HG02852 (cell line): ENCODE data around the gene FAM229A.

Experiments
- ATAC-seq: cut with Tn5 transposase; IDR thresholded peaks from one replicate; pipeline ENCODE4 v1.9.1; 2021; ENCODE audit warnings: mild to moderate bottlenecking, moderate library complexity; ENCODE audit not compliant: unreplicated experiment

Gene FAM229A

DNA sequence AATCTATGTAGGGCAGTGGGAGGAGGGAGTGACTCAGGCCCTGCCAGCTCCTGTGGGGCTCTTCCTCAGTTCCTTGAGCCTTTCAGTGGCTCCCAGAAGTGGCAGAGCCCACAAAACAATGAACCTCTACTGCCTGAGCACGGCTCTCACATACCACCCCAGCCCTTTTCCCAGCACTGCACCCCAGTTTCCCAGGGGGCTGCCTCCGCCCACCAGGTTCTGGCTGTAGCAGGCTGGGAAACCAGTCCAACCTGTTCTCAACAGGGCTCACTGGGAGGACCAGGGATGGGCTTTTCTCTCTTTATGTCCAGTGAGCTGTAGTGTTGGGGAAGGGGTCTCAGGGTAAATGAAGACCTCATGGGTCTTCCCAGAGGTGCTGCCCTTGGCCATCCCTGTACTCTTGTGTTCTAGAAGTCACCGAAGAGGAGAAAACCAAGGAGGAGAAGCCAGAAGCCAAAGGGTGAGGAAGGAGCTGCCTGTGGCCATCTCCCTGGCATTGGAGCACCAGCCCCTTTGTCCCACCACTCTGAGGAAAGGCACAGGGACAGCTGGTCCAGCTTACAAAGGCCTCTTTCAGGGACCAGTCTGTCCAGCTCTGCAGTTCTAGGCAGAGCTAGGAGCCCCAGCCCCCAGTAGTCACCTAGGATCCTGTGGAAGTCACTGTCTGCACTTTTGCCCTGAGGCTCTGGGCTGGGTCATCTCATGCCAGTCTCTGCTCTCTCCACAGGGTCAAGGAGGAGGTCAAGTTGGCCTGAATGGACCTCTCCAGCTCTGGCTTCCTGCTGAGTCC lies 29.8 kb downstream of the FAM229A start:
- no peak for ATAC-seq

DNA sequence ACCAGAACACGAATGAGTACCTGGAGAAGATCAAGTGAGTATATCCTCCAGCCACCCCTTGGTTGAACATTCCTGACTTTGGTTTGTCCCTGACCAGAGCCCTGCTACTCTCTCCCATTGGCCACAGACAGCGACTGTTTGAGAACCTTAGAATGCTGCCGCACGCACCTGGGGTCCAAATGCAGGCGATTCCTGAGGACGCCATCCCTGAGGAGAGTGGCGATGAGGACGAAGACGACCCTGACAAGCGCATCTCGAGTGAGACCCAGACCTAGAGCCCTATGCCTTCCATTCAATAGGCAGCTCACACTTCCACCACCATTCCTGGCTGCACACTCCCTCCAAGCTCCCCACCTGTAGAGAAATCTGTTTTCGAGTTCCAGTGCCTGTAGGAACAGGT lies 30.7 kb downstream of the FAM229A start:
- ATAC-seq: no peak

- no peak for ATAC-seq
Measured at GRCh38 chr1:32330558-32331151, 31.6 kb downstream of the FAM229A start.

- ATAC-seq: no peak
Measured at GRCh38 chr1:32329931-32330466, 32.3 kb downstream of the FAM229A start.

DNA sequence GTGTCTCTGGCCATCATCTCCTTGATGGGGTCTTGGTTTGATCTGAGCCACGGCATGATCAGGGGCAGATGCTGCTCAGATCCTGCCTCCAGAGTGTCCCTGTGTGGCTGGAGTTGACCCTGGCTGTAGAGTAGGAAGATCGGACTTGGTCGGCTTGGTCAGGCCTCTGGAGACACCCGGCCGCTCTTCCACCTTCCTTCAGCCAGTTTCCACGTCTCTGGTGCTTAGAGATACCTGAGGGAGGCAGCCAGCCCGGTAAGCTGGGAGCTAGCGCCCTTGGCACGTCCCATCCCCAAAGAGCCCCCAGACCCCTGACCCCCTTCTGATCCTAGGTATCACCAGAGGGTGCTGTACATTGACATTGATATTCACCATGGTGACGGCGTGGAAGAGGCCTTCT lies 35.1 kb downstream of the FAM229A start:
- ATAC-seq: no peak

DNA sequence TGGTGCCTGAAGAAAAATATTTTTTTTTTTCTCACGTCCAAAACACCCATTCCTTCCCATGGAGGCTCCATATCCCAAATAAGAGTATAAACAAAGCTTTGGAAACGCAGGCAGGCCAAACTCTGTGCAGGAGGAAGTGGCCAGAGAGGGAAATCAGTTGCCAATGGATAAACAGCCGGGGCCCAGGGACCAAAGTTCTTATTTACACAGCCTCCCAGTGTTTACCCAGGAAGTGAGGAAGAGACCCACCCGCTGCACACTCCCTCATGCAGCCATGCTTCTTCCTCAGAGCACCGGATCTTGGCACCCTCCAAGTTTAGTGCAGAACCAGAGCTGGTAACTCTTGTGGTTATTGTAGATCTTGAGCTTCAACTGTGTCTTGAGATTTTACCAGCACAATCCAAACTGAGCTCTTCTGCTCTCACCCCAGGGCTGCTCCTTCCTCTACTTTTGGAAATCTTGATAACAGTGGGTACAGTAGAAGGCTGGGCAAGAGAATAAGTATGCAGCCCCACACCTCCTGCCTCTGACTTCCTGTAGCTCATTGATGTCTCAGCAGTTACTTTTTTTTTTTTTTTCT lies 40.5 kb downstream of the FAM229A start:
- no peak for ATAC-seq

- ATAC-seq: no peak
Measured at GRCh38 chr1:32318127-32318869, 44.0 kb downstream of the FAM229A start.

DNA sequence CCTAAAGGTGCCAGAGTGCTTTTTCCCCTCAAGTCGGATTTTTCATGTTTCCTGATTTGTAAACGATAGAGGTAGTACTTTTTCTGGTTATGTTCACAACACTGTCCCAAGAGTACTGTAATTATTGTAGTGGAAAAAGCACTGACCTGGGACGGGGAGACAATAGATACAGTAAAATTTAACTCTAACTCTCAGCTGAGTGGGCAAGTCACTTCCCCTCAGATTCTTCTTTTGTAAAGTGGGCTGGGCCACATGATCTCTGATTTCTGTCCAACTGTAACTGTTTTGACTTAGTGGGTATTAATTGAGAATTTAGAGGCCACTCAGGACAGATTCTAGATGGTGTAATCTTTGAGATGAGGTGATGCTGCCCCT lies 45.4 kb downstream of the FAM229A start:
- ATAC-seq: peak; percentile 31

DNA sequence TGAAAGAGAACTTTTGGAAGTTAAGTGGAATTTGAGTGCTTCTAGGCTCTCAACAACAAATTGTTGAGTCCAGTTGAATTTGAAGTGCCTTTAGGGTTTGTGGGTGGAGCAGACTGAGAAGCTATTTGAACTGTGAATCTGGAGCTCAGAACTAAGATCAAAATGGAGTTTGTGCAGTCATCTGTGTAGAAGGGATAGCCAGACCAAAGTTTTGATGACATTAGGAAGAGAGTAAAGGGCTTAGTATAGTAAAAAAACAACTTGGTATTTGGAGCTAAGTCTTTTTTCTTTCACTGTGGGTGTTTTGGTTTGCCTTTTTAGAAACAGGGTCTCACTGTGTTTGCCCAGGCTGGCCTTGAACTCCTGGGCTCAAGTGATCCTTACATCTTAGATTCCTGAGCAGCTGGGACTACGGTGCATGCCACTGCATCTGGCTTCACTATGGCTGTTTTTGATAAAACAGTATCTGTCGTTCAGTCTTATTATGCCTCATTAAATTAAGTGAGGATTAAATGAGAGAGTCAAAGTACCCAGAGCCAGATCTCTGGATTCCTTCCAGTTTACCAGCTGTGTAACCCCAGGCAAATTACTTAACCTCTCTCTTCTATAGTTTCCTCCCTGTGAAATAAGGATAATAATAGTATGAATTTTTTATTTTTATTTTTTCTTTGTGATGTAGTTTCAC lies 50.4 kb downstream of the FAM229A start:
- no peak for ATAC-seq
